GM06990 (cell line): ENCODE measurements around the gene TMF1.

Experiments used
- DNase-seq: peaks from one replicate; pipeline ENCODE4 v3.0.0-alpha.2; 2011; ENCODE audit not compliant: insufficient read length; ENCODE audit errors: extremely low read depth
- H3K27me3 ChIP-seq: replicated peaks from 2 replicates; pipeline ENCODE4 v1.6.0; 2011; ENCODE audit warnings: low read length; ENCODE audit not compliant: control insufficient read depth, insufficient read depth
- H3K36me3 ChIP-seq: 2 replicates; pipeline ENCODE4 v1.5.1; 2011; ENCODE audit warnings: low read length; ENCODE audit not compliant: control insufficient read depth, insufficient read depth
- H3K4me3 ChIP-seq: replicated peaks from 2 replicates; pipeline ENCODE4 v1.5.1; 2011; ENCODE audit warnings: low read depth, mild to moderate bottlenecking, control low read depth, low read length
- TF ChIP-seq, protein P1 (sequence below): IDR thresholded peaks from 2 replicates; pipeline ENCODE4 v1.5.1; 2011; ENCODE audit warnings: low read length, control low read depth, mild to moderate bottlenecking, inconsistent platforms; ENCODE audit not compliant: insufficient read depth, poor library complexity, severe bottlenecking

TMF1 gene

GRCh38 chr3:69051756-69052471 is at the start of gene TMF1:
TSS of gene TMF1 (minus strand) at chr3:69052333. CDS start at chr3:69052086, 247 bp downstream.
- DNase-seq: peak; percentile 92
- Histone ChIP-seq H3K4me3 (peak within 1 kb of the TSS; percentile 97), H3K27me3 (no peaks in the 10 kb centered on the region), H3K36me3 (peaks cover 6% of the 10 kb centered on the region)
- TF ChIP-seq, protein P1, sequence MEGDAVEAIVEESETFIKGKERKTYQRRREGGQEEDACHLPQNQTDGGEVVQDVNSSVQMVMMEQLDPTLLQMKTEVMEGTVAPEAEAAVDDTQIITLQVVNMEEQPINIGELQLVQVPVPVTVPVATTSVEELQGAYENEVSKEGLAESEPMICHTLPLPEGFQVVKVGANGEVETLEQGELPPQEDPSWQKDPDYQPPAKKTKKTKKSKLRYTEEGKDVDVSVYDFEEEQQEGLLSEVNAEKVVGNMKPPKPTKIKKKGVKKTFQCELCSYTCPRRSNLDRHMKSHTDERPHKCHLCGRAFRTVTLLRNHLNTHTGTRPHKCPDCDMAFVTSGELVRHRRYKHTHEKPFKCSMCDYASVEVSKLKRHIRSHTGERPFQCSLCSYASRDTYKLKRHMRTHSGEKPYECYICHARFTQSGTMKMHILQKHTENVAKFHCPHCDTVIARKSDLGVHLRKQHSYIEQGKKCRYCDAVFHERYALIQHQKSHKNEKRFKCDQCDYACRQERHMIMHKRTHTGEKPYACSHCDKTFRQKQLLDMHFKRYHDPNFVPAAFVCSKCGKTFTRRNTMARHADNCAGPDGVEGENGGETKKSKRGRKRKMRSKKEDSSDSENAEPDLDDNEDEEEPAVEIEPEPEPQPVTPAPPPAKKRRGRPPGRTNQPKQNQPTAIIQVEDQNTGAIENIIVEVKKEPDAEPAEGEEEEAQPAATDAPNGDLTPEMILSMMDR: no peak

DNA sequence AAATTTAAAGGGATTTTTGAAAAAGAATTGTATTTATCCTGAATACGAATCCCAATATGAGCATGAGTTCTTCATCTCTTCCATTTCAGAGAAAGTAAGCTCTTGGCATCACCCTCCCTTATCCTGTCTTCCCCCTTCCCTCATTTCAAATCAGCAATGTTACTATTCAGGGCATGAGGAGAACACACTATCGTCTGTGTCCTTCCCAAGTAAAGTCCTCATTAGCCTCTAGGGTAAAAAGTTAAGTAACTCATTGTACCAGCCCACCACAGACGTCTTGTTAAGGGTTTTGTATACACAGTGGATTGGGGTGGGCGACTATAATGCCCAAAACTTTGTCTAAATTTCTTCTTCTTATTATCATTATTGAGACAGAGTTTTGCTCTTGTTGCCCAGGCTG is 47.4 kb upstream of the TMF1 start:
- DNase-seq: no peak
- TF ChIP-seq, protein P1: no peak
- H3K4me3 ChIP-seq: no peak overlapping the region
- peaks cover 11% of the 10 kb centered on the region for H3K36me3 ChIP-seq
- H3K27me3 ChIP-seq: no peaks in the 10 kb centered on the region

DNA sequence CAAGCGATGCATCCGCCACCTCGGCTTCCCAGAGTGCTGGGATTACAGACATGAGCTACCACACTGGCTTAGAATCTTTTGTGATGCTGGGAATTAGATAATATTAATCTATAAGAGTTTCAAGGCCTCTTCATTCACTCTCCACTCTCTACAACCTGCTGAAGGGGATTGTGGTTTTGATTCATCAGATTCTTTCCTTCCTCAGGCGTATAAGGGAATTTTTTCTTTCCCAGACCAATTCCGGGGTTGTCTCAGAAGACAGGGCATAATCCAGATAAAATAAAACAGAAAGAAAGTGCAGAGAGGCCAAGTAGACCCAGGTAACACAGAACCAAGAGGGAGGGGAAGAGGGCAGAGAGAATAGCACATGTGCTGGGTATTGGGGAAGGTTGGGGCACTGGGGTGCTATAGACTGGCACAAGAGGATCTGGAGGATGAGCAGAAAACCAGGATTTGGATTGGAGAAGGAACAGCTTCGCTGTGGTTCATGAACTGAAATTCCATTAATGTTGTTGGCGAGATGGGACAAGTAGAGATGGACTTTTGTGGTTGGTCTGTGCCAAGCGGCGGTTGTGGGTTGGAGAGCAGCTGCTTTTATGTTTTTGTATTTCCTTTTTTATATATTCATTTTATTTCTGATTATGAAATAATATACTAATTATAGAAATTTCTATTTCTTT is 45.4 kb upstream of the TMF1 start:
- Histone ChIP-seq H3K4me3 (no peak overlapping the region), H3K27me3 (no peaks in the 10 kb centered on the region), H3K36me3 (peaks cover 6% of the 10 kb centered on the region)
- DNase-seq: no peak
- TF ChIP-seq, protein P1: no peak

GRCh38 chr3:69096299-69096698 is 44.2 kb upstream of the TMF1 start:
- H3K4me3 ChIP-seq: no peak overlapping the region
- H3K36me3 ChIP-seq: no peaks in the 10 kb centered on the region; the same call in 1 of the 2 replicates
- no peaks in the 10 kb centered on the region for H3K27me3 ChIP-seq
- DNase-seq: no peak
- TF ChIP-seq, protein P1: no peak

- H3K27me3 ChIP-seq: no peaks in the 10 kb centered on the region
- no peak for DNase-seq
- H3K36me3 ChIP-seq: no peaks in the 10 kb centered on the region; the same call in 1 of the 2 replicates
- TF ChIP-seq, protein P1: no peak
- no peak overlapping the region for H3K4me3 ChIP-seq
Measured at GRCh38 chr3:69095636-69096035, 43.5 kb upstream of the TMF1 start.
